ENCODE data around the gene BRD3OS.

BRD3OS gene

DNA sequence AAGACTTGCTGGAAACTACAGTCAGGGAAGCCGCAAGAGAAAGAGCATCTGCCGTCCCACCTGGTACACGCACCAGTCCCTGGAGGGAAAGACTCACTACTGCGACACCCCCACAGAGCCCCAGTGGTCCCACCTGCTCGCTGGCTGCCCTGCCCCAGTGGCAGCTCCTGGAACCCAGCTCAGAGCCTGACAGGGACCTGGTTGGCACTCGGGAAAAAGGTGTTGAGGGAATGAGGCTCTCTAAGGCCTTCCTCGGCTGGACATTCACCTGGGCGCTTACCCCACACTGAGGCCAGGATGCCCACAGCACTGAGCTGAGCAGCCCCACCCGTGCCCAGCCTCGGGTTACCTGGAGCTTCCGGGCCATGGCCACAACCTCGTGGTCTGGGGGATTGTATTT lies 19.7 kb downstream of the BRD3OS start:
- Histone ChIP-seq H3K36me3 (ENCODE audit: control insufficient read depth, insufficient read depth, low read length) (peaks cover 20% of the 10 kb centered on the region), H3K27me3 (ENCODE audit: control insufficient read depth, insufficient read depth, low read length) (no peaks in the 10 kb centered on the region), H3K9ac (ENCODE audit: low read length) (no peak overlapping the region), H3K4me3 (ENCODE audit: low read length) (no peak overlapping the region), H3K9me3 (ENCODE audit: control insufficient read depth, low read length) (no peaks in the 10 kb centered on the region), H3K4me1 (ENCODE audit: control insufficient read depth, insufficient read depth, low read length) (peaks cover 19% of the 10 kb centered on the region)

DNA sequence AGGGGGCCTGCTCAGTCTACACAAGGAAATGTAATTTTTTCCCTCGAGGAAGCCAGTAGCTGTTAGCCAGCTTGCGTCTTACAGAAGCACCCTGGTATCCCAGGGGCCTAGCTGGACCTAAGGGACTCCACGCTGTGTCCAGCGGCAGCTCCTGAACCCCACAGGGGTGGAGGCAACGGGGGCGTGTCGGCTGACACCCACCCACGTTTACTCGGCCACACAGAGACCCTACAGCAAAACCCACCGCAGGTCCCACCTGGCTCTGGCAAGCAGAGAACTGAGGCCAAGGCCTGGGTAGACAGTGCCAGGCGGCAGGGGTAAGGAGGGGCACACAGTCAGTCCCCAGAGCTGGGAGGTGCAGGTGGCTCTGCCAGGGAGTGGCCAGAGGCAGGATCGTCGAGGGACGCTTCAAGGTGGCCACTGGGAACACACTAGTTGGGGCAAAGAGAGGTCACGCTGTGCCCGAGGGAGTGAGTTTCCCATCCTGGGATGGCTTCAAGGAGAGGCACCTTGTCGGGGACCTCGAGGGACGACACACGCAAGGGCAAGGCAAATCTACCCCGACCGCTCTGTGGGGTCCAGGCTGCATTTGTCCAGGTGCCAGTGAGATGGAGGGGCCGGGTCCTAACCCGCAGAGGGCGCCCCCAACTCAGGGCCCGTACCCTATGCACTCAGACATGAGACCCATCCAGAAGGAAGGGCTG lies 20.7 kb downstream of the BRD3OS start:
- H3K36me3 ChIP-seq (ENCODE audit: control insufficient read depth, insufficient read depth, low read length): peaks cover 21% of the 10 kb centered on the region
- no peaks in the 10 kb centered on the region for H3K27me3 ChIP-seq (ENCODE audit: control insufficient read depth, insufficient read depth, low read length)
- H3K9ac ChIP-seq (ENCODE audit: low read length): no peak overlapping the region
- H3K4me3 ChIP-seq (ENCODE audit: low read length): no peak overlapping the region
- H3K4me1 ChIP-seq (ENCODE audit: control insufficient read depth, insufficient read depth, low read length): peaks cover 13% of the 10 kb centered on the region
- H3K9me3 ChIP-seq (ENCODE audit: control insufficient read depth, low read length): no peaks in the 10 kb centered on the region

DNA sequence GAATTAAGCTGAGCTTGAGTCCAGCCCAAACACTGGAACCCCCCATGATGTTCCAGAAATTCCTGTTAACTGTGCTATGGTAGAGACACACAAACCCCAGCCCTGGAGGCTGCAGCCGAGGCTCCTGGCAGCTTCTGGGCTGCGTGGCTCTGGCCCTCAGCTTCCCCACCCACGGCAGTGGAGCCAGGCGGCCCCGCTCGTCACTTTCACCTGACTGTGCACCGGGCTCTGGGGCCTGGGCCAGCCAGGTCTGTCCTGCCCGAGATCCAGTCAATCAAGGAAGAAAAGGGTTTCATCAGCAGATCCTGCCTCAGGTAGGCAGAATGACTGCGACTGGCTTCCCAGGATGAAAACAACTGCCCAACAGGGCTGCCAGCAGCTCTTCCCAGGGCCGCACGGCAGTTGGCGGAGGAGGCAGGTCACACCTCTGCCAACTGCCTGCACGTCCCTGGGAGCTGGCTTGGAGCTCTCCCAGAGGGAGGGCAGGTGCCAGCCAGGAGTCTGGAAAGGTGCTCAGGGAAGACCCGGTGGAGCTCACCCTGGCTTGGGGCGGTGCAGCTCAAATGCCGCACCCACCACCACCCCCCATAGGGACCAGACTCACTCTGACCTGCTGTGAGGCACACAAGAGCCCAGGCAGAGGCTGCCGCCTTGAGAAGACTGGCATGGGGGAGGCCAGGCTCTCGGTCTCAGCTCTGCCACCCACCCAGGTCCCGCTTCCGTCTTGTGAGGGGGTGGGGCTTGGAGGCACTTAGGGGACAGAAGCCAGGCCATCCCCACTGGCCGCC lies 21.8 kb downstream of the BRD3OS start:
- Histone ChIP-seq H3K36me3 (ENCODE audit: control insufficient read depth, insufficient read depth, low read length) (peaks cover 26% of the 10 kb centered on the region), H3K27me3 (ENCODE audit: control insufficient read depth, insufficient read depth, low read length) (no peaks in the 10 kb centered on the region)

DNA sequence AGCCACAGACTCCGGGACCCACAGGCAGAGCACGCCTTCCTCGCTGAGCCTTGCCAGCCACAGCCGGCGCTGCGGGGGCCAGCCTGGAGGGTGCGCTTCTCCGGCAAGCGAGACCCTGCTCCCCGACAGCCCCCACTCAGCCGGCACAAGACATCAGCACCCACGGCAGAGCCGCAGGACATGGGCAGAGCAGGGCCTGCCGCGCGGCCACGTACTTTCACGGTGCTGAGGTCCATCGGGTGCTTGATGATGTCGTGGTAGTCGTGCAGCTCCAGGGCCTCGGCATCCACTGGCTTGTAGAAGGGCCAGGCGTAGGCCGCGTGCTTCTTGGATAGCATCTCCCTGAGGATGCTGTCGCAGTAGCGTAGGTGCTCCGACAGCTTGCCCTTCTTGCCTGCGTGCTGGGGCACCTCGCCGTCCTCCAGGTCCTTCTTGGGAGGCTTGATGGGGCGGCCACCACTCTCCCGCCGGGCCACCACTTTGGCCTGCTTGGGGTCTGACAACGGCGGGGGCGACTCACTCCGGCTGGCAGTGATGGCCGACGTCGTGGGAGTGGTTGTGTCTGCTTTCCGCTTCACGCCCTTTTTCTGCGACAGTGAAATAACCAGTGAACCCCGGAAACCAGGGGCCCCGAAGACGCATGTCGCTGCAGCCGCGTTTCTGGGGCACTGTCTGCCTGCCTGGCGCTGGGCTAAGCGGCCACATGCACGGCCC lies 22.7 kb downstream of the BRD3OS start:
- Histone ChIP-seq H3K4me1 (ENCODE audit: control insufficient read depth, insufficient read depth, low read length) (peaks cover 9% of the 10 kb centered on the region), H3K36me3 (ENCODE audit: control insufficient read depth, insufficient read depth, low read length) (peaks cover 26% of the 10 kb centered on the region), H3K4me3 (ENCODE audit: low read length) (no peak overlapping the region), H3K9me3 (ENCODE audit: control insufficient read depth, low read length) (no peaks in the 10 kb centered on the region), H3K27me3 (ENCODE audit: control insufficient read depth, insufficient read depth, low read length) (no peaks in the 10 kb centered on the region), H3K9ac (ENCODE audit: low read length) (no peak overlapping the region)

More for the DNA sequence above, 21.8 kb downstream of the BRD3OS start:
- H3K4me3 ChIP-seq (ENCODE audit: low read length): no peak overlapping the region
- no peak overlapping the region for H3K9ac ChIP-seq (ENCODE audit: low read length)
- no peaks in the 10 kb centered on the region for H3K9me3 ChIP-seq (ENCODE audit: control insufficient read depth, low read length)
- peaks cover 9% of the 10 kb centered on the region for H3K4me1 ChIP-seq (ENCODE audit: control insufficient read depth, insufficient read depth, low read length)

DNA sequence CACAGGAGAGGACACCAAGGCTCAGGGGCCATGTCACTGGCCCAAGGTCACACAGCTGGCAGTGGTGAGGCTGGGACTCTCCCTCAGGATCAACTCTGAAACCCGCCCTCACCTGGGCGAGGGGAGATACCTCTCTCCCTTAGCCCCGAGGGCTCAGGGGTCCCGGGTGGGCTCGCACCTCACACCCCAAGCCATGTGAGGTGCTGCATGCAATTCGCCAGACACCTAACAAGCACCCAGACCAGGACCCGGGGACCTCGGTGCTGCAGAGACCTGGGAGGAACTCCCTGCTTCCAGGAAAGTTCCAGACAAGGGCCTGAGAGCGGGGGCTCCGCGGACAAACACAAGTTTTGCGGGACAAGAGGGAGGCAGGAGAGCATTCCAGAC lies 23.3 kb downstream of the BRD3OS start:
- no peaks in the 10 kb centered on the region for H3K9me3 ChIP-seq (ENCODE audit: control insufficient read depth, low read length)
- no peak overlapping the region for H3K9ac ChIP-seq (ENCODE audit: low read length)
- peaks cover 24% of the 10 kb centered on the region for H3K36me3 ChIP-seq (ENCODE audit: control insufficient read depth, insufficient read depth, low read length)
- H3K27me3 ChIP-seq (ENCODE audit: control insufficient read depth, insufficient read depth, low read length): no peaks in the 10 kb centered on the region
- H3K4me3 ChIP-seq (ENCODE audit: low read length): no peak overlapping the region
- H3K4me1 ChIP-seq (ENCODE audit: control insufficient read depth, insufficient read depth, low read length): peaks cover 9% of the 10 kb centered on the region

DNA sequence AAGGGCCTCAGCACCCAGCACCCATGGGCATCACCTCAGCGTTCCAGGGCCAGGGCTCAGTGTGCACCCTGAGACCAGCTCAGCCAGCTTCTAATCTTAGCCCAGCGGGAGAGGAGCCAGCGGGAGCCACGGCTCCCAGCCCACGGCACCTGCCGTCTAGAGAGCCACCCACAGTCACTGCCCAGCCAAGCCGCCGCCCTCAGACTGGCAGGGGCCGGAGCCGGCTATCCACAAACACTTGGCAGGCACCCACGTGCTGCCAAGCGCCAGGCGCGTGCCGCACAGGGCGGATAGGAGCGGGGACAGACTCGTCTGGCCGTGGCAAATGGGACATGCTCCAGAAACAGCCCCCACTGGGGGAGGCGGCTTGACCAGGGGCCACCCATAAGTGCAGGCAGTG lies 24.0 kb downstream of the BRD3OS start:
- H3K9ac ChIP-seq (ENCODE audit: low read length): no peak overlapping the region
- H3K9me3 ChIP-seq (ENCODE audit: control insufficient read depth, low read length): no peaks in the 10 kb centered on the region
- H3K36me3 ChIP-seq (ENCODE audit: control insufficient read depth, insufficient read depth, low read length): peaks cover 18% of the 10 kb centered on the region
- H3K4me3 ChIP-seq (ENCODE audit: low read length): no peak overlapping the region
- no peaks in the 10 kb centered on the region for H3K27me3 ChIP-seq (ENCODE audit: control insufficient read depth, insufficient read depth, low read length)
- H3K4me1 ChIP-seq (ENCODE audit: control insufficient read depth, insufficient read depth, low read length): peaks cover 9% of the 10 kb centered on the region

DNA sequence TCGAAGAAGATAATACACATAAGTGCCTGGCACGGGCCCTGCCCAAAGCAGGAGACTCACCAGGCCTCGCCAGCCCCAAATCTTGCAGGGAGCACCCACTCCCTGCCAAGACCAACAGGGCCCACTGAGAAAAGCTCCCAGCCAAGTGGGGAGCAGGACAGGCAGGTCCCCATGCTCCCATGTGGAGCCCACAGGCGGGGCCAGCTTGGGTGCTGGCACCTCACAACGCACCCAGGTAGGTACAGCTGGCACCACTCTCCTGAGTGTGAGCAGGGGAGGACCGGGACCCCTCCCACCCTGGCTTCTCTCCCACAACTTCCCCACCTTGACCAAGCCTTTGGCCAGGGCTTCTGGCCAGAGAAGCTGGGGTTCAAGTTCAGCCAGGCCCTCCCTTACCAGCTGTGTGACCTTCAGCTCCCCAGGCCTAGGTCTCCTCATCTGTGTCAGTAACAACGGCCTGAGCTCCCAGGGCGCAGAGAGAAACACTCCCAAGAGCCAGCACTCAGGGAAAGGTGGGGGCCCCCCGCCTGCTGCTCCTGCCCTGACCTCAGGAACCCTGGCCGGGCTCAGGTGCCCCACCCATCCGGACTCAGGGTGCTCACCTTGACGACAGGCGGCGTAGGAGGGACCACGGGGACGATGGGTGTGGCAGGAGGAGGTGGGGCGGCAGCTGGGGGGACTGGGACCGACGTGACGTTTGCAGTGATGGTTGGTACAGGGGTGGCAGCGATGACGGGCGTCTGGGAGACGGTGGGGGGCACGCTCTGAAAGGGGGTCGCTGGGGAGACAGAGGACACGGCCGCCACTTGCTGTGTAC lies 24.7 kb downstream of the BRD3OS start:
- Histone ChIP-seq H3K27me3 (ENCODE audit: control insufficient read depth, insufficient read depth, low read length) (no peaks in the 10 kb centered on the region), H3K4me1 (ENCODE audit: control insufficient read depth, insufficient read depth, low read length) (peaks cover 10% of the 10 kb centered on the region), H3K4me3 (ENCODE audit: low read length) (no peak overlapping the region), H3K9ac (ENCODE audit: low read length) (no peak overlapping the region), H3K36me3 (ENCODE audit: control insufficient read depth, insufficient read depth, low read length) (peaks cover 12% of the 10 kb centered on the region), H3K9me3 (ENCODE audit: control insufficient read depth, low read length) (no peaks in the 10 kb centered on the region)

DNA sequence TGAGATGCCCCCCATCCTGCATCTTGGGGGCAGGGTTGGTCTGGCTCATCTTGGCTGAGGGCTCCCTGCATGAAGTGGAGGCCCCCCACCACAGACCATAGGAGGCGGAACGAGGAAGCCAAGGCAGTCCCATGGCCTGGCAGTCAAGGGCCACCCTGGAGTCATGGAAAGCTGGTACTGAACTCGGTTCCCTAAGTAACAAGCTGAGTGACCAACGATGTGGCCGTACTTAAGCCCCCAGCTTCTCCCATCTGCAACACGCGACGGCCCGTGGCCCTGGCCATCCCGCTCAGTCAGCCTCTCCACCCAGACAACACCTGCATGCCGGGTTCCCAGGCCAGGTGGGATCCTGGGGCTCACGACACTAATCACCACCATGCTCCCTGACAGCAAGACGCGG lies 25.4 kb downstream of the BRD3OS start:
- H3K36me3 ChIP-seq (ENCODE audit: control insufficient read depth, insufficient read depth, low read length): peaks cover 9% of the 10 kb centered on the region
- H3K4me1 ChIP-seq (ENCODE audit: control insufficient read depth, insufficient read depth, low read length): peaks cover 18% of the 10 kb centered on the region
- no peak overlapping the region for H3K4me3 ChIP-seq (ENCODE audit: low read length)
- H3K9ac ChIP-seq (ENCODE audit: low read length): no peak overlapping the region
- no peaks in the 10 kb centered on the region for H3K9me3 ChIP-seq (ENCODE audit: control insufficient read depth, low read length)
- no peaks in the 10 kb centered on the region for H3K27me3 ChIP-seq (ENCODE audit: control insufficient read depth, insufficient read depth, low read length)

DNA sequence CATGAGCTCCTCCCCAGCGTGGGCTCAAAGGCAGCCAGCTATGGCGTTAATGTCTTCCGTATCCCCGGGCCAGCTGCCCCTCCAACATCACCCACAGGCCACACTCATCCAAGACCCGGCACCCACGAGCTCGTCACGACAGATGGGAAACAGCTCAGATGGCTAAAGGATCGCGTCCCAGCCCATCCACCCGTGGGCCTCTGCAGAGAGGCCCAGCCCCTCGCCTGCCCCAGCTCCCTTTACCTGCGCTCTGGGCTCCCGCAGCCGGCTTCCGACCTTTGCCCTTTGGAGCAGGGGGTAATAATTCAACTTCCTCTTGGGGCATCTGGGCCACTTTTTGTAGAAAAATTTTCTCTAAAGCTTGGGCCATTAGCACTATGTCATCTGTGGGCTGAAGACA lies 26.0 kb downstream of the BRD3OS start:
- Histone ChIP-seq H3K27me3 (ENCODE audit: control insufficient read depth, insufficient read depth, low read length) (no peaks in the 10 kb centered on the region), H3K4me3 (ENCODE audit: low read length) (no peak overlapping the region), H3K36me3 (ENCODE audit: control insufficient read depth, insufficient read depth, low read length) (peaks cover 9% of the 10 kb centered on the region), H3K4me1 (ENCODE audit: control insufficient read depth, insufficient read depth, low read length) (peaks cover 24% of the 10 kb centered on the region), H3K9ac (ENCODE audit: low read length) (no peak overlapping the region), H3K9me3 (ENCODE audit: control insufficient read depth, low read length) (no peaks in the 10 kb centered on the region)

DNA sequence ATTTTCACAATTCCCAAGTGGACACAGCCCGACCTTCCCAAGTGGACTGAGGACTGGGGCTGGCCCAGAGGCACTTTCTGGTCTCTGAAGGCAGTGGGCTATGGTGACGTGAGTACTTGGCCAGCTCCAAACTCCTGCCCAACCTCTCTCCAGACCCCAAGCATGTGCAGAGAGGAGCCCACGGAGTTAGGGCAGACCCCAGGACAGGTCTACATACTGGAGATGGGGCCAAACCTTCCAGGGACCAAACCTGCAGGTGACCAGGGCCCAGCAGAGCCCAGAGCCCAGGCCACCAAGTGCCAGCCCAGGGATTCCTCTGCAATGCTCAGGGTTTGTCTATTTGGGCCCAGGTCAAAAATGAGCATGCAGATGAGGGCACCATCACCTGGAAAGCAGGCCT lies 27.2 kb downstream of the BRD3OS start:
- Histone ChIP-seq H3K4me3 (ENCODE audit: low read length) (no peak overlapping the region), H3K9ac (ENCODE audit: low read length) (no peak overlapping the region), H3K9me3 (ENCODE audit: control insufficient read depth, low read length) (no peaks in the 10 kb centered on the region), H3K4me1 (ENCODE audit: control insufficient read depth, insufficient read depth, low read length) (peaks cover 35% of the 10 kb centered on the region), H3K27me3 (ENCODE audit: control insufficient read depth, insufficient read depth, low read length) (no peaks in the 10 kb centered on the region), H3K36me3 (ENCODE audit: control insufficient read depth, insufficient read depth, low read length) (peaks cover 9% of the 10 kb centered on the region)

DNA sequence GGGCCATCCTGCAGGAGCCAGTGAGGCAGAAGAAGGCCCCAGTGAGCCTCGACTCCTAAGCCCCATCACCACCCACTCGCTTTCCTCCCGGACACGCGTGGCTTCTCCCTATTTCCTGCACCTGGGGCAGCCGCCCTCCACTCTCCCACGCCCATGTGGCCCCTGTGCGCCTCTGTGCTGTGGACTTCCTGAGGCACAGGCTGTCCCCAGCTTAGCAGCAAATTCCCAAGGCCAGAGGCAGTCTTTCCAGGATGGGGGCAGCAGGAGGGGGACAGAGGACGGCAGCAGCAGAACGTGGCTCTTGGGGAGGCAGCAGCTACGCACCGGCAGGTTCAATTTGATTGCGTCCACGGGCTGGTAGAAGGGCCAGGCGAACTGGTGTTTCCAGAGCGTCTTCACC lies 27.7 kb downstream of the BRD3OS start:
- H3K36me3 ChIP-seq (ENCODE audit: control insufficient read depth, insufficient read depth, low read length): peaks cover 9% of the 10 kb centered on the region
- H3K9ac ChIP-seq (ENCODE audit: low read length): no peak overlapping the region
- no peaks in the 10 kb centered on the region for H3K27me3 ChIP-seq (ENCODE audit: control insufficient read depth, insufficient read depth, low read length)
- H3K9me3 ChIP-seq (ENCODE audit: control insufficient read depth, low read length): no peaks in the 10 kb centered on the region
- peaks cover 40% of the 10 kb centered on the region for H3K4me1 ChIP-seq (ENCODE audit: control insufficient read depth, insufficient read depth, low read length)
- no peak overlapping the region for H3K4me3 ChIP-seq (ENCODE audit: low read length)
